K562 (cell line): ENCODE measurements around the gene RTCA. TPM values are rescaled to one million over a fixed set of nuclear protein-coding genes. Genes with fewer than 3 reads are reported as not detected.

Experiments
- ATAC-seq: fragments of 200-7000 bp; cut with Tn5 transposase; 3 replicates; pipeline ENCODE4 v1.9.1; 2020; ENCODE audit warnings: moderate library complexity
- BruUV-seq: library from RNA; stranded (reverse); fragments of 400-500 nt; replicated peaks from 2 replicates; lab custom pipeline; 2021; lab: Mats Ljungman, UMichigan
- CTCF ChIA-PET: fragments of 300-600 bp; formaldehyde crosslinking; extraction: SDS; loops from one replicate; lab custom pipeline; 2021; ENCODE audit warnings: low intra/inter-chr PET ratio; lab: Yijun Ruan, JAX
- POLR2A ChIA-PET: fragments of 300-600, 350-650 bp; sonication (Branson Sonifier 250); formaldehyde crosslinking; extraction: SDS; loops from one replicate; lab custom pipeline; 2021; ENCODE audit warnings: antibody characterized with exemption, inconsistent platforms; lab: Yijun Ruan, JAX
- DNase-seq, 4 experiments: peaks; one replicate each; pipeline versions ENCODE4 v3.0.0 to v3.0.0-alpha.2; 2011 to 2018; ENCODE audit warnings: low spot score in 3 of 4, mixed read lengths in 3 of 4; ENCODE audit errors: extremely low read depth in 1 of 4
- FAIRE-seq: peaks from 2 replicates; lab custom pipeline; 2011; peaks lifted over from hg19 to GRCh38; lab: Jason Lieb, UNC
- H2AFZ ChIP-seq: 2 replicates; pipeline ENCODE4 v1.6.0; 2011; ENCODE audit warnings: low read depth, low read length, control low read depth, inconsistent platforms
- H3K27ac ChIP-seq: fragments of 200-600 bp; 3 replicates; pipeline ENCODE4 v1.8.0; 2011; ENCODE audit warnings: low read depth, mild to moderate bottlenecking, control low read depth, inconsistent platforms, low read length, moderate library complexity, mixed read lengths; ENCODE audit errors: extremely low read depth
- H3K27me3 ChIP-seq, 2 experiments: fragments of 300-600 bp in 1 of 2; 2 replicates in 1 of 2; 3 replicates in 1 of 2; pipeline versions ENCODE4 v1.6.0 to v1.8.0; 2011; ENCODE audit warnings: inconsistent platforms in 2 of 2, low read length in 2 of 2, mild to moderate bottlenecking in 1 of 2, mixed read lengths in 1 of 2, moderate library complexity in 1 of 2; ENCODE audit not compliant: control insufficient read depth in 2 of 2, insufficient read depth in 2 of 2
- H3K36me3 ChIP-seq: fragments of 300-600 bp; 3 replicates; pipeline ENCODE4 v1.8.0; 2011; ENCODE audit warnings: mild to moderate bottlenecking, low read length, inconsistent platforms; ENCODE audit not compliant: control insufficient read depth, insufficient read depth
- H3K4me1 ChIP-seq, 2 experiments: fragments of 200-600 bp in 1 of 2; replicated peaks in 1 of 2; 2 replicates in 1 of 2; 3 replicates in 1 of 2; pipeline versions ENCODE4 v1.5.1 to v1.8.0; 2011; ENCODE audit warnings: inconsistent platforms in 2 of 2, low read length in 2 of 2, mild to moderate bottlenecking in 1 of 2, mixed read lengths in 1 of 2, moderate library complexity in 1 of 2; ENCODE audit not compliant: control insufficient read depth in 2 of 2, insufficient read depth in 2 of 2
- H3K4me2 ChIP-seq: 2 replicates; pipeline ENCODE4 v1.6.1; 2011; ENCODE audit warnings: low read length, control low read depth, inconsistent platforms, mixed read lengths; ENCODE audit not compliant: insufficient read depth
- H3K4me3 ChIP-seq: fragments of 200-600 bp; sonication (generic), shearing (Covaris generic); 2 replicates; pipeline ENCODE4 v1.5.1; 2016; ENCODE audit warnings: control low read depth, inconsistent platforms
- H3K79me2 ChIP-seq: fragments of 200-600 bp; 3 replicates; pipeline ENCODE4 v1.8.0; 2011; ENCODE audit warnings: low read length, inconsistent platforms; ENCODE audit not compliant: control insufficient read depth, insufficient read depth
- H3K9ac ChIP-seq, 2 experiments: 2 replicates each; pipeline versions ENCODE4 v1.6.0 to v1.6.1; 2011; ENCODE audit warnings: low read depth in 2 of 2, low read length in 2 of 2, control low read depth in 1 of 2, inconsistent platforms in 1 of 2, mild to moderate bottlenecking in 1 of 2, mixed read lengths in 1 of 2; ENCODE audit not compliant: insufficient read depth in 1 of 2
- H3K9me1 ChIP-seq: one replicate; pipeline ENCODE4 v1.6.0; 2011; ENCODE audit warnings: inconsistent platforms, mild to moderate bottlenecking, low read length, moderate library complexity; ENCODE audit not compliant: control insufficient read depth, insufficient read depth
- H3K9me3 ChIP-seq: replicated peaks from 2 replicates; pipeline ENCODE4 v1.5.1; 2011; ENCODE audit warnings: low read depth, low read length, inconsistent platforms; ENCODE audit not compliant: control insufficient read depth, insufficient read depth
- H4K20me1 ChIP-seq: replicated peaks from 2 replicates; pipeline ENCODE4 v1.6.1; 2011; ENCODE audit warnings: low read length, inconsistent platforms, mixed read lengths; ENCODE audit not compliant: control insufficient read depth, insufficient read depth
- CHD1 ChIP-seq: fragments of 200-600 bp; sonication (generic); IDR thresholded peaks from one replicate; pipeline ENCODE4 v1.6.1; 2012; ENCODE audit warnings: mild to moderate bottlenecking, moderate library complexity, low read length, inconsistent platforms
- U2AF1 ChIP-seq: fragments of 200-400 bp; formaldehyde crosslinking; optimal IDR thresholded peaks from 2 replicates; pipeline ENCODE3; 2017; ENCODE audit warnings: mild to moderate bottlenecking, low read depth, low read length, moderate library complexity
- ZNF143 ChIP-seq: sonication (generic); formaldehyde crosslinking; IDR thresholded peaks from 2 replicates; pipeline ENCODE4 v1.9.0; 2022; ENCODE audit warnings: mild to moderate bottlenecking, missing genetic modification reagents
- ZNF239 ChIP-seq: fragments of 250-450 bp; sonication (Bioruptor Pico); IDR thresholded peaks from 2 replicates; pipeline ENCODE4 v1.4.0; 2020; ENCODE audit warnings: mild to moderate bottlenecking
- WGBS: fragments of 100-300 bp; shearing (Covaris generic); methylation state at CpG from one replicate; pipeline ENCODE4 v1.1.6; 2016; ENCODE audit warnings: low coverage, mixed read lengths; ENCODE audit not compliant: insufficient coverage; ENCODE audit errors: missing lambda C conversion rate; 5-methylcytosine and 5-hydroxymethylcytosine counted together
- in situ Hi-C: fragments of 300-500 bp; cut with MboI; formaldehyde crosslinking; loops from 4 replicates; pipeline ENCODE4 v1.15.0; 2018; ENCODE audit warnings: inconsistent platforms, mixed read lengths
- intact Hi-C: fragments of 100-400 bp; cut with micrococcal nuclease; formaldehyde crosslinking; loops from 2 replicates; pipeline ENCODE4 v1.14.2; 2022
- polyA plus RNA-seq, 8 experiments: library from polyadenylated mRNA; depleted of rRNA in 4 of 8; stranded (reverse) in 5 of 8; unstranded in 3 of 8; fragments of >200 nt; fragmentation: Nextera tagmentation in 2 of 8; fragmentation: Illumina TruSeq in 1 of 8; extraction: Ambion mirVana in 2 of 8; extraction: Trizol in 1 of 8; gene quantifications; 2 replicates each; pipeline versions ENCODE4 v1.2.1 to v1.2.3, GENCODE V29; 2011 to 2014; ENCODE audit warnings: inconsistent platforms in 1 of 8, missing spikeins in 1 of 8
- total RNA-seq, 7 experiments: library from RNA; depleted of rRNA in 6 of 7; stranded (reverse); fragments of >200 nt in 6 of 7; fragmentation: Illumina TruSeq in 2 of 7; extraction: Trizol in 2 of 7; gene quantifications; 2 replicates each; pipeline versions ENCODE4 v1.2.1 to v1.2.3, GENCODE V29; 2011 to 2021; ENCODE audit warnings: low replicate concordance in 1 of 7

RTCA gene
- total and polyA plus RNA-seq, 9 of the 15 experiments (the other 6 are each of a cell fraction or from before 2014, with no cell fraction given), result 11.6 to 57.2 (median 43.2) TPM

DNA sequence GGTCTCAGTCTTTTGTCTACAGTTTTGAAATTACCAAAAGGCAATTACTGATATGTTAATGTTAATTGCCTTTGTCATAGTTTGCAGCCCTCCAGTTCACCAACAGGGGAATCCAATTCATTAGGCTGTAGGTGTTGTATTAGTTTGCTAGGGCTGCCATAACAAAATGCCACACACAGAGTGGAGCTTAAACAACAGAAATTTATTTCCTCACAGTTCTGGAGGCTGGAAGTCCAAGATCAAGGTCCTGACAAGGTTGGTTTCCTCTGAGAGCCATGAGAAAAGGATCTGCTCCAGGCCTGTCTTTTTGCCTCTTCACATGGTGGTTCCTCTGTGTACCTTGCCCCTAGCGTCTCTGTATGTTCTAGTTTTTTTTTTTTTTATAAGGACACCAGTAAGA, 1.3 kb downstream of the RTCA start:
- in situ Hi-C loops, result no loop called here

DNA sequence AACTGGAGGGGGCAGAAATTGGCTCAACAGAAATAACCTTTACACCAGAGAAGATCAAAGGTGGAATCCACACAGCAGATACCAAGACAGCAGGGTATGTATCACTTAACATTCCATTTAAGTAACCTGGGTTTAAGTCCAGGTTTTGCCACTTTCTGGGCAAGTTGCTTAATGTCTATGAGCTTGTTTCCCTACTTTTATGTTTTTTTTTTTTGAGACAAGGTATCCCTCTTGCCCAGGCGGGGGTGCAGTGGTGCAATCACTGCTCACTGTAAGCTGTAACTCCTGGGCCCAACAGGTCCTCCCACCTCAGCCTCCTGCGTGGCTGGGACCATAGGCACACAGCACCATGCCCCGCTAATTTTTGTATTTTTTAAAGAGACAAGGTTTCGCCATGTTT, 2.2 kb downstream of the RTCA start:
- peaks cover 9% of the 10 kb centered on the region for H3K9me3 ChIP-seq
- no peak for DNase-seq
- ChIA-PET POLR2A (interaction anchor here (0.7 to 1.6 kb wide), 3 partner anchors 15 to 85 kb away, joined by 3 to 6 read pairs (median 4); partner anchors contain the start of gene DBT), CTCF (no interaction called here)
- H3K4me3 ChIP-seq, result no peak overlapping the region
- WGBS, result 92% methylated on average over 4 of the region's 4 CpGs
- ATAC-seq, result no peak
- no peak overlapping the region for H3K4me2 ChIP-seq
- no TSS peak for BruUV-seq
- H3K79me2 ChIP-seq, result peaks cover 52% of the 10 kb centered on the region
- intact Hi-C loops, result loop anchor here (5.0 to 10.0 kb wide), 3 partner anchors 84 to 223 kb away; partner anchors contain the start of genes CDC14A, SASS6 and TRMT13
- no peak overlapping the region for H2AFZ ChIP-seq
- no peak overlapping the region for H3K9ac ChIP-seq
- in situ Hi-C loops, result no loop called here
- FAIRE-seq, result no peak
- H3K27ac ChIP-seq, result no peak overlapping the region
- H3K27me3 ChIP-seq, result no peaks in the 10 kb centered on the region; a peak in 1 of 5 replicates
- peaks cover 4 to 6% of the 10 kb centered on the region in 2 experiments; a peak in 3 of 5 replicates for H3K4me1 ChIP-seq
- H3K9me1 ChIP-seq, result no peaks in the 10 kb centered on the region
- peaks cover 69% of the 10 kb centered on the region for H3K36me3 ChIP-seq
- TF ChIP-seq U2AF1, result no peak
- TF ChIP-seq, all 486 proteins: peak for 0
- H4K20me1 ChIP-seq, result no peaks in the 10 kb centered on the region

More for the DNA sequence above, 1.3 kb downstream of the RTCA start:
- Histone ChIP-seq H3K9ac (peak overlapping the region in 1 of 2 experiments; percentile 89; a peak in 2 of 4 replicates), H3K79me2 (peaks cover 52% of the 10 kb centered on the region), H3K27me3 (no peaks in the 10 kb centered on the region; a peak in 1 of 5 replicates), H3K27ac (no peak overlapping the region), H3K4me3 (peak overlapping the region; percentile 88), H3K9me3 (peaks cover 9% of the 10 kb centered on the region), H3K36me3 (peaks cover 60% of the 10 kb centered on the region), H2AFZ (no peak overlapping the region), H3K4me1 (peaks cover 4 to 6% of the 10 kb centered on the region in 2 experiments; a peak in 3 of 5 replicates), H3K4me2 (peak overlapping the region; percentile 92), H4K20me1 (no peaks in the 10 kb centered on the region), H3K9me1 (no peaks in the 10 kb centered on the region)
- BruUV-seq, result no TSS peak
- DNase-seq, result no peak
- ChIA-PET POLR2A (interaction anchor here (0.8 to 2.7 kb wide), 3 partner anchors 21 to 96 kb away, joined by 3 to 15 read pairs (median 10); no protein-coding TSS in a partner anchor), CTCF (no interaction called here)
- no peak for ATAC-seq
- TF ChIP-seq CHD1, result no peak
- TF ChIP-seq ZNF239 (CRISPR knock-in tag), result peak; percentile 59
- TF ChIP-seq ZNF143 (CRISPR knock-in tag), result no peak
- intact Hi-C loops, result loop anchor here (5.0 to 10.0 kb wide), 3 partner anchors 85 to 222 kb away; partner anchors contain the start of genes CDC14A, SASS6 and TRMT13
- FAIRE-seq, result no peak
- 83% methylated on average over 1 of the region's 1 CpG for WGBS
